Gastroesophageal sphincter (tissue), 3 donors: ENCODE results near the gene HMGN1.
A peak's percentile ranks its signal among the peaks of the same experiment; 100 is the strongest.

Experiments
- EP300 ChIP-seq: sonication (generic); formaldehyde crosslinking; IDR thresholded peaks from one replicate; pipeline ENCODE4 v1.6.1; 2017; ENCODE audit warnings: antibody characterized with exemption, mild to moderate bottlenecking
- POLR2A ChIP-seq, 2 donors: fragments of 450-650 bp; IDR thresholded peaks; one replicate each; pipeline ENCODE4 v1.6.1; 2017; ENCODE audit warnings: antibody characterized with exemption in 2 of 2, mild to moderate bottlenecking in 2 of 2, moderate library complexity in 1 of 2
- POLR2AphosphoS5 ChIP-seq: sonication (generic); formaldehyde crosslinking; IDR thresholded peaks from one replicate; pipeline ENCODE4 v1.6.1; 2017; ENCODE audit warnings: antibody characterized with exemption
- TF ChIP-seq, protein P1 (sequence below), 4 experiments: fragments of 200-600 bp in 2 of 4; fragments of 450-650 bp in 2 of 4; sonication (generic) in 1 of 4; IDR thresholded peaks; one replicate each; pipeline ENCODE4 v1.5.1; 2017 to 2019; ENCODE audit warnings: antibody characterized with exemption in 4 of 4, mild to moderate bottlenecking in 2 of 4, moderate library complexity in 2 of 4

DNA sequence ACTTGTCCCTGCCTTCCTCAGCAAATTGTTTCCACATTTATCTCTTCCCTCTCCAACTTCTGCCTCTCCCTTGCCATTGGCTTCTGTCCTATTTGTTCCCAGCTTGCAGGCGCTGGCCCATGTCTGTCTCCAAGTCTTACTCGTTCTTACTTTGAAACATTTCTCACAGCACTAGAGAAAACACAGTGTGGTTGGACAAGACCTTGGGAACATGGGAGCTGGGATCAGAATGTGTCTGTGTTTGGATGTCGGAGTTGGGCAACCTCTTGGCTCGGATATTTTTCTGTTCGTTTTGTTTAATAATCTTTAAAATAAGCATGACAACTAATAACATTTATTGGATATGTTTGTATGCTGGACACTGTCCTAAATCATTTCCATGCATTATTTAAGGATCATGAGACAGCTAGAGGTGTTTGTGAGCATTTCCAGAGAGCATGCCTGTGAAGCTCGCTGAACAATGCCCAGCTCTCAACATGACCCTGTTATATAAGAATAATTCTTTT, 29.6 kb downstream of the HMGN1 start:
- TF ChIP-seq, protein P1, sequence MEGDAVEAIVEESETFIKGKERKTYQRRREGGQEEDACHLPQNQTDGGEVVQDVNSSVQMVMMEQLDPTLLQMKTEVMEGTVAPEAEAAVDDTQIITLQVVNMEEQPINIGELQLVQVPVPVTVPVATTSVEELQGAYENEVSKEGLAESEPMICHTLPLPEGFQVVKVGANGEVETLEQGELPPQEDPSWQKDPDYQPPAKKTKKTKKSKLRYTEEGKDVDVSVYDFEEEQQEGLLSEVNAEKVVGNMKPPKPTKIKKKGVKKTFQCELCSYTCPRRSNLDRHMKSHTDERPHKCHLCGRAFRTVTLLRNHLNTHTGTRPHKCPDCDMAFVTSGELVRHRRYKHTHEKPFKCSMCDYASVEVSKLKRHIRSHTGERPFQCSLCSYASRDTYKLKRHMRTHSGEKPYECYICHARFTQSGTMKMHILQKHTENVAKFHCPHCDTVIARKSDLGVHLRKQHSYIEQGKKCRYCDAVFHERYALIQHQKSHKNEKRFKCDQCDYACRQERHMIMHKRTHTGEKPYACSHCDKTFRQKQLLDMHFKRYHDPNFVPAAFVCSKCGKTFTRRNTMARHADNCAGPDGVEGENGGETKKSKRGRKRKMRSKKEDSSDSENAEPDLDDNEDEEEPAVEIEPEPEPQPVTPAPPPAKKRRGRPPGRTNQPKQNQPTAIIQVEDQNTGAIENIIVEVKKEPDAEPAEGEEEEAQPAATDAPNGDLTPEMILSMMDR (IDR thresholded peaks at IDR 0.05), result no peak
- TF ChIP-seq POLR2AphosphoS5 (peak; percentile 73), POLR2A (IDR thresholded peaks at IDR 0.05) (no peak), EP300 (peak; percentile 22)
